ENCODE results near the gene ZKSCAN7. TPM values are rescaled to one million over a fixed set of nuclear protein-coding genes. Genes with fewer than 3 reads are reported as not detected.
"Not testable (repeated sequence)": the region's sequence is repeated elsewhere in the genome, so short reads cannot be mapped to it uniquely, and the experiment has no call there.

ZKSCAN7 gene
- total and polyA plus RNA-seq, 2 of the 8 experiments (the other 6 are each of a cell fraction or from before 2014, with no cell fraction given) = 5.5 to 8.5 TPM

- TF ChIP-seq, protein P1, sequence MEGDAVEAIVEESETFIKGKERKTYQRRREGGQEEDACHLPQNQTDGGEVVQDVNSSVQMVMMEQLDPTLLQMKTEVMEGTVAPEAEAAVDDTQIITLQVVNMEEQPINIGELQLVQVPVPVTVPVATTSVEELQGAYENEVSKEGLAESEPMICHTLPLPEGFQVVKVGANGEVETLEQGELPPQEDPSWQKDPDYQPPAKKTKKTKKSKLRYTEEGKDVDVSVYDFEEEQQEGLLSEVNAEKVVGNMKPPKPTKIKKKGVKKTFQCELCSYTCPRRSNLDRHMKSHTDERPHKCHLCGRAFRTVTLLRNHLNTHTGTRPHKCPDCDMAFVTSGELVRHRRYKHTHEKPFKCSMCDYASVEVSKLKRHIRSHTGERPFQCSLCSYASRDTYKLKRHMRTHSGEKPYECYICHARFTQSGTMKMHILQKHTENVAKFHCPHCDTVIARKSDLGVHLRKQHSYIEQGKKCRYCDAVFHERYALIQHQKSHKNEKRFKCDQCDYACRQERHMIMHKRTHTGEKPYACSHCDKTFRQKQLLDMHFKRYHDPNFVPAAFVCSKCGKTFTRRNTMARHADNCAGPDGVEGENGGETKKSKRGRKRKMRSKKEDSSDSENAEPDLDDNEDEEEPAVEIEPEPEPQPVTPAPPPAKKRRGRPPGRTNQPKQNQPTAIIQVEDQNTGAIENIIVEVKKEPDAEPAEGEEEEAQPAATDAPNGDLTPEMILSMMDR (IDR thresholded peaks at IDR 0.05; ENCODE audit: control extremely low read depth in 1 of 3, insufficient read depth in 1 of 3, low read depth in 1 of 3, low read length in 3 of 3) = no peak
- TF ChIP-seq TAF7 (optimal IDR thresholded peaks at IDR 0.05; ENCODE audit: borderline replicate concordance, low read depth, low read length) (no peak), ASH2L (IDR thresholded peaks at IDR 0.05; ENCODE audit: low read length) (no peak)
These were observed 19.6 kb upstream of the ZKSCAN7 start (continued) for GRCh38 chr3:44535364-44535763.

DNA sequence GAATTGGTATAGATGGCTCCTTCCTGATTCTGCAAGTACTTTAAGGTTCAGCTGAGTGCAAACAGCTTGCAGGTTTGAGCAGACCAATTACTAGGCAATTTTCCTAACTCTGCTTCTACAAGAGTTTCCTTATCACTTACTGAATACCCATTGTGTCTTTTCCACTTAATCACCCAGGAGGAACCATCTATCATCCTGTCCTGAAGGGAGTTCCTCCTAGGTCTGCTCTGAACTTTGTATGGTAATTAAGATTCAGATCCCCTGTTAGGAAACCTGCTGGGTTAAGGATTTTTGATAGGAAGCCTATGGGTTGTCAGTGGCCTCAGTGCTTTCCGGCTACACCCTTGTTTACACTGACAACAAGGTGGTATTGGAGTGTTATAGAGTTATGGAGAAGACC is 10.2 kb upstream of the ZKSCAN7 start:
- H3K14ac ChIP-seq (ENCODE audit: insufficient read length); H2BK15ac ChIP-seq (ENCODE audit: low read length); H4K8ac ChIP-seq (ENCODE audit: extremely low read depth, insufficient read depth, low read length); H2BK5ac ChIP-seq (ENCODE audit: low read depth, low read length); H3K23me2 ChIP-seq (ENCODE audit: low read depth, low read length); H3K4me2 ChIP-seq (ENCODE audit: insufficient read depth in 1 of 2, low read depth in 2 of 2, low read length in 2 of 2); H3K79me1 ChIP-seq (ENCODE audit: low read depth, low read length); H3K9ac ChIP-seq (replicated peaks in 1 of 4; ENCODE audit: extremely low read depth in 1 of 4, low read depth in 3 of 4, low read length in 3 of 4); H3K36me3 ChIP-seq (ENCODE audit: control insufficient read depth in 2 of 4, insufficient read depth in 4 of 4, low read length in 3 of 4); POLR2A ChIA-PET (ENCODE audit: partially characterized antibody); H3K27ac ChIP-seq (ENCODE audit: low read depth, low read length); H4K91ac ChIP-seq (replicated peaks; ENCODE audit: insufficient read length, low read length); DNase-seq (ENCODE audit: low read depth in 1 of 2, low spot score in 2 of 2); H2AK5ac ChIP-seq (ENCODE audit: low read depth, low read length); H3K56ac ChIP-seq (replicated peaks; ENCODE audit: insufficient read length, low read depth, low read length); H3K79me2 ChIP-seq (ENCODE audit: control insufficient read depth in 1 of 2, insufficient read depth in 2 of 2, low read length in 2 of 2); H3K4ac ChIP-seq (replicated peaks; ENCODE audit: insufficient read length, low read depth, low read length); H3K9me3 ChIP-seq (ENCODE audit: insufficient read depth in 2 of 2, low read depth in 1 of 2, low read length in 1 of 2); CTCF ChIA-PET (ENCODE audit: partially characterized antibody); H2AFZ ChIP-seq (ENCODE audit: low read length); H3K4me3 ChIP-seq (ENCODE audit: extremely low read depth in 1 of 4, insufficient read depth in 2 of 4, low read depth in 3 of 4, low read length in 4 of 4); H4K20me1 ChIP-seq (replicated peaks in 1 of 2; ENCODE audit: control insufficient read depth in 1 of 2, insufficient read depth in 2 of 2, low read length in 2 of 2); FAIRE-seq; H2BK12ac ChIP-seq (ENCODE audit: low read depth, low read length); H3K27me3 ChIP-seq (replicated peaks in 1 of 4; ENCODE audit: control insufficient read depth in 3 of 4, extremely low read depth in 1 of 4, insufficient read depth in 3 of 4, low read length in 3 of 4); H2BK20ac ChIP-seq (ENCODE audit: low read length); H4K5ac ChIP-seq (ENCODE audit: insufficient read length, low read depth, low read length); H2BK120ac ChIP-seq (replicated peaks; ENCODE audit: low read depth, low read length); H3K18ac ChIP-seq (ENCODE audit: extremely low read depth, low read length); H3K23ac ChIP-seq (ENCODE audit: insufficient read length); H3K4me1 ChIP-seq (replicated peaks in 1 of 4; ENCODE audit: control insufficient read depth in 3 of 4, insufficient read depth in 4 of 4, low read length in 3 of 4): not testable (repeated sequence)
- WGBS, 2 experiments (ENCODE audit: extremely low coverage in 1 of 2, insufficient coverage in 1 of 2, insufficient read length in 1 of 2, insufficient replicate concordance in 2 of 2, low coverage in 1 of 2, low lambda C conversion rate in 2 of 2, missing lambda C conversion rate in 1 of 2) = 88% methylated on average over 1 of the region's 1 CpG; no CpG with 5 or more reads in 1 of the 2 experiments
